NCI-H2227 treated with DMSO at 0.1 percent for 48 hours (cell line): ENCODE data around the gene ACTA2.

Experiments used
- DNase-seq: peaks from one replicate; lab custom pipeline; 2025; lab: John Stamatoyannopoulos, UW

ACTA2 gene

DNA sequence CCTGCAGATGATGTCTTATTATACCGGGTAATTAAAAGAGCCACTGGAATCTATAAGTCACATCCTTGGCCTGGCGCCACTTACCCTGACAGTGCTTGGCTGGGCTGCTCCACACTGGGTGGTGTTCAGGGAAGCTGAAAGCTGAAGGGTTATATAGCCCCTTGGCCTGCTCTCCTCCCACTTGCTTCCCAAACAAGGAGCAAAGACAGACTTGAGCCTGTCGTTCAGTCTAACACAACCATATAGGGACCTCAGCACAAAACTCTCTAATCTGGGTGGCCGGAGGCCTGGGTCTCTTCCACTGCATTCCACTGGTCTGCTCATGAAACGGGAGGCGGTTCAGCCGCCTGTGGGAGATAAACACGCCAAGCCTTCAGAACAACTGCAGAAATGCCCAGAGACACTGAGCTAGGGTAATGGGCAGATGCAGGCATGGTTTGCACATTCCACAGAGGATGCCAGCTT, at the start of gene ACTA2:
ACTA2 (minus strand) TSS at position 127 of the 465 bp plus-strand sequence. CDS start 3,843 bp downstream, outside the sequence.
- DNase-seq = no peak

DNA sequence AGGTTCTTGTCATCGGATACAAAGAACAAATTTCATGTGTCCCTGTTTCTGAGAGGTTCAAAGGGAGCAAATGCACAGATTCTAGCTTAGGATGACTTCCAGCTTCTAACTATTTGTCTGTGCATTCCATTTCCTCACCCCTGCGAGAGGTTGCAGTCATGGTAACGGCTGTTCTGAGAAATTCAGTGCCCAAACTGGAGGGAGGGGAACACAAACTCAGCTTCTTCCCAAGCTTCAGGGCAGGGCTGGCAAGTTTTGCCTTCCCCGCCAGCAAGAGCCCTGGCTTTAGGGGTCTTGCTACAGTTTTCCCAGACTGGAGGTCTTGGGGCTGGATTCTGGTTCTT, 49.1 kb upstream of the ACTA2 start:
- no peak for DNase-seq

DNA sequence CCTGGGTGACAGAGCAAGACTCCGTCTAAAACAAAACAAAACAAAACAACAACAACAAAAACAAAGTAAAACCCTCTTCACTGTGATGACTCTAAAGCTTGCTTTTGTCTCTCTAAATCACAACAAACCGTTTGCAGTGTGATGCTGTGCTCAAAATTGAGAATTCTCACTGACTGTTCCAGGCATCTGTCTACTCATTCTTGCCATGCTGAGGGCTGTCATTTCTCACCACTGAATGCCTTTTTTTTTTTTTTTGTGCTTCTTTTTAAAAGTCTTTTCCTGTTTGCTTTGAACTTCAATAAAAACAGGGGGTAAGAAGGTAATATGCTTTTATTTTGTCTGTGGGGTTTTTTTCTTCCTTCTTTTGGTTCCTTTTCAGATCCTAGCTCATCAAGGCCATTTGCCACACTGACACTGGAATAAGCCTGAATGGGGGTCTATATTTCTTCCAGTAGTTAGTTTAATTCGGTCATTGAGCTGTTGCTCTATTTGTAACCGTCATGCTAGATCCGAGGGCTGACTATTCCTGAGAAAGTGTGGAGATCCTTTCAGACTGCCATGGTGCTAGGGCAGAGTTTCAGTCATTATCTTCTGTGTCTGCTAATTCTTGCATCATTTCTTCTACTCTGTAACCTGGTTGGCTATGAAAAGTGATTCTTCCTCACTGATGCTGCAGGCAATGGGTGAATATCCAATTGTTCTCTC, 48.6 kb upstream of the ACTA2 start:
- DNase-seq = no peak

DNA sequence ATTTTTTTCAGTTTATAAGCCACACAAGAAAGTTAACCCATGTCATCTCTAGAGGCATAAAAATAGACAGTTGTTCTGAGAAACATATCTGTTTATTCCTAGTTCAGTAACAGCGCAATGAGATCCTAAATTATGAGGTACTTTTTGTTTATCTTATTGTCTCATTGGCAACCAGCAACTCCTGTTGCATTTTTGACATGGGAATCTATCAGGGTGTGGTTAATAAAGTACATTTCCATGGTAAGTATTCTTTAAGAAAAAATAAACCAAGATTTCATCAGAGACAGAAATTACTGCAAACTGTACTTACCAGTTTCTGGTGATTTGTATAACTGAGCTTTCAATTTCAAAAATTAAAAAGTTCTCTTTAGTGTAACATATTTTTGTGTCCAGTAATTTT, 47.1 kb upstream of the ACTA2 start:
- DNase-seq = no peak

DNA sequence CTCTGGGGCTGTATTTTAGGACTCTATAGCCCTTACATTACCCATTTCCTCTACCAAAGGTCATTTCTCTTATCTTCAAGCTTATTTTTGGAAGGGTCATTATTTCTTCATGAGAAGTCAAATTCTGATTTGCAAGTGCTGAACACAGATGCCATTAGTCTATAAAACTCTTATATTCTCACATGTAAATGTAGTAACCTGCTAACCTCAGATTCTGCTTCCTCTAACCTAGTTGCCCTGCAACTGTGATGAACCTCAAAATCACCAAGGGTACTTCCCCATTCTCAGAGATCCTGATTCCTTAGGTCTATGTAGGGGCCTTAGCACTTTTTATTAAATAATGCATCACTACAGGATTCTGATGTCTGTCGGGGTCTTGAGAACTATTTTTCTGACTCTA, 44.4 kb upstream of the ACTA2 start:
- DNase-seq = no peak

DNA sequence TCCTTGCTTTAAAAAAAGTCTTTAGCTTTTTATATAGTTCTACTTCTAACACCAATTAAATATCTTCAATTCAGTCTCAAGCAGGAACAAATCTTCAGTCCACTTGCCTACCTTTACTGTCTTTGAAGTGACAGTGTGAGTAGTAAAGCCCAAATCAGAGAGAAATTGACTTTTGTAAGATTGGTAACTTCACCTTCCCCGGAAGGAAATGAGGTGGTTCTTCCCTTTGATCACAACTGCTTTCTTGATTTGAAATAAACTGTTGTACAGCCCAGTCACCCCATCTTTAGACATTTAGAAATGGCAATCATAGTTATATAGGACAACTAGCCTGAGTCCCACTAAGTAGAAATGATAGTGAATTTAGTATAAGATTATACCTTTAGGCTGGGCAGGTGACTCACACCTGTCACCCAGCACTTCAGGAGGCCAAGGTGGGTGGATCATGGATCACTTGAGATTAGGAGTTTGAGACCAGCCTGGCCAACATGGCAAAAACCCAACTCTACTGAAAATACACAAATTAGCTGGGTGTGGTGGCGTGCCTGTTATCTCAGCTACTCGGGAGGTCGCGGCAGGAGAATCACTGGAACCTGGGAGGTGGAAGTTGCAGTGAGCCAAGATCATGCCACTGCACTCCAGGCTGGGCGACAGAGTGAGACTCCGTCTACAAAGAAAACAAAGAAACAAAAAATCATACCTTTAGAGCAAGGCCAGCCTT, 42.7 kb upstream of the ACTA2 start:
- no peak for DNase-seq

DNA sequence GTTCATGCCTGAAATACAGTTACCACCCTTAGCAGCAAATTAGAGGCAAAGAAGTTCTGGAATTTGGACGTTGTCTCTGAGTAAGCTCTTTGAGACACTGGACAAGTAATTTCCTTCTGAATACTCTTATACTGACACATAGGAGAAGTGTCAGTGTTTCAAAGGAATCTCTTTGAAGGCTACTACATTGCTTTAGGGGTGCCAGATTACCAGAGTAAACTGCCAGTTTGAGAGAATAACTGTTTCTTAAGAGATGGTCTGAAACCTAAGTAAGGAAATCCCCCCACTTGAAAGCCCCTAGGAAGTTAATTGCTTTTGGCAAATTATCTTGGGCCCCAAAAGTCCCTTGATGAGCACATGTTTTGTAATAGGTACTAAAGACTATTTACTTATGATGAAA, 41.4 kb upstream of the ACTA2 start:
- no peak for DNase-seq

DNA sequence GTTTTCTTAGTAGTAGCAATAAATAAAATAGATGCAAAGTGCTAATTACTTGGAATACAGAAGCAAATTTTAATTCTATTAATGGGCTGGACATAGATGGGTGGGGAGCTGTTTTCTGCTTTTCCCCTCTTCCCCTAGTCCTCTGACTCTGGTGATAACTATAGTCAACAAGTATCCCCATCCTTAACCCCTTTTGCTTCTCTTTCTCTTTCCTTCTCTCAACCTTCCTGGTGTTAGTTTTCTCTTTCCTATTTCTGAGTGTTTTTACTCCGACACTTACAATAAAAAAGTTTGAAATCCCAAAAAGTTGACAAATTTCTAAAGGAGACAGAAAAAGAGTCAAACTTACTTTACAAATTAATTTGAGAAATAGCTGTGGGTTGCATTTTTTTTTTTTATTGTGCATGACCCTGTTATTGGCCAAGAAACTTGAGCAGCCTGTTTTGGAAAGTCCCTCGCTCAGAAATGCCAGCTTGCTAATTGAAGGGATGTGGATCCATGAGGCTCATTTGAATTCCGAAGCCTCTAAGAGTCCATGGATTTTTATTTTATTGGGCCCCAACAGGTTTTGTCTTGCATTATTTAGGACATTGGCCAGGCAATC, 40.5 kb upstream of the ACTA2 start:
- DNase-seq = no peak

DNA sequence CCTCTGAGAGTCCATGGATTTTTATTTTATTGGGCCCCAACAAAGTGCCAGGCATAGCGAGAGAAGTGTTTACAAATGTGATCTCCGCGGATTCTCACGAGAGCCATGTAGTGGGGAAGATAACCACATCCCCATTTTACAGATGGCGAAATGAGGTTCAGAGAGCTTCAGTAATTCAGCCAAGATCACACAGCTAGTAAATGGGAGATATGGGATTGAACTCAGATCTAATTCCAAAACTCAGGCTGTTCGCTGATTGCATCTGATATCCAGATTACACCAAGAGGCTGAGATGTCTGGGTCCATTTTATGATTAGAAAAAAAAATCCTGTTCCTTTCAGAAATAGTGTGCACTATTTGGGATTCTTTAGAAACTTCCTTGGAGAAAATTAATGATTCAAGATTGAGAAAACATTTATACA, 39.3 kb upstream of the ACTA2 start:
- DNase-seq = no peak

DNA sequence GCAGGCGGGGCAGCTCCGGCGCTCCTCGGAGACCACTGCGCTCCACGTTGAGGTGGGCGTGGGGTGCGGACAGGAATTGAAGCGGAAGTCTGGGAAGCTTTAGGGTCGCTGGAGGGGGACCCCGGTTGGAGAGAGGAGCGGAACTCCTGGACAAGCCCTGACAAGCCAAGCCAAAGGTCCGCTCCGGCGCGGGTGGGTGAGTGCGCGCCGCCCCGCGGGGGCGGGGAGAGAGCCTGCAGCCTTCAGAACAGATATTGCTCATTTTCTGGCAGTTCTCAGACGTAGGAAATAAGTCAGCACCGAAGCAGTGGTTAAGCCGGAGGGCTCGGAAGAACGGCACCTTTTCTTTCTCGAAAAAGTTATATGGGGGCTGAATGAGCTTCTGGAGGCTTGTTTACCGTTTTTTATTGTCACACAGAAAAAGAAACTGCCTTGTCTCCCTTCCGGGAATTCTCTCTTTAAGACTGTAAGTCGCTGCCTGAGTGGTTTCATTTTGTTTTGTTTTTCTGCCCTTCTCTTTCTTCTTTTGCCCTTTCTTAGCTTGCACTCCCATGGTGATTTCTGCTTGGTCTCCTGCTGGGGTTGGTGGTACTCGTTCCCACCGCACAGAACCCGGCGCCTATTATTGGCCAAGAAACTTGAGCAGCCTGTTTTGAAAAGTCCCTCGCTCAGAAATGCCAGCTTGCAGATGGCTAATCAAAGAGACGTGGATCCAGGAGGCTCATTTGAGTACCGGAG, 38.8 kb upstream of the ACTA2 start:
- DNase-seq = no peak

DNA sequence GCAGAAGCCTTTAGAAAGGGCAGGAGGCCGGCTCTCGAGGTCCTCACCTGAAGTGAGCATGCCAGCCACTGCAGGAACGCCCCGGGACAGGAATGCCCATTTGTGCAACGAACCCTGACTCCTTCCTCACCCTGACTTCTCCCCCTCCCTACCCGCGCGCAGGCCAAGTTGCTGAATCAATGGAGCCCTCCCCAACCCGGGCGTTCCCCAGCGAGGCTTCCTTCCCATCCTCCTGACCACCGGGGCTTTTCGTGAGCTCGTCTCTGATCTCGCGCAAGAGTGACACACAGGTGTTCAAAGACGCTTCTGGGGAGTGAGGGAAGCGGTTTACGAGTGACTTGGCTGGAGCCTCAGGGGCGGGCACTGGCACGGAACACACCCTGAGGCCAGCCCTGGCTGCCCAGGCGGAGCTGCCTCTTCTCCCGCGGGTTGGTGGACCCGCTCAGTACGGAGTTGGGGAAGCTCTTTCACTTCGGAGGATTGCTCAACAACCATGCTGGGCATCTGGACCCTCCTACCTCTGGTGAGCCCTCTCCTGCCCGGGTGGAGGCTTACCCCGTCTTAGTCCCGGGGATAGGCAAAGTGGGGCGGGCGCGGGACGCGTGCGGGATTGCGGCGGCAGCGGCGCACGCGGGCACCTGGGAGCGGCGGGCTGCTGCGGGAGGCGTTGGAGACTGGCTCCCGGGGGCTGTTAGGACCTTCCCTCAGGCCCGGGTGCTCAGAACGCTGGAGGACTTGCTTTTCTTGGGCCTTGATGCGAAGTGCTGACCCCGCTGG, 38.0 kb upstream of the ACTA2 start, which contains the start of gene FAS:
FAS (plus strand) TSS at position 415 of the 777 bp plus-strand sequence; CDS start at position 494, 79 bp downstream.
- DNase-seq = no peak

DNA sequence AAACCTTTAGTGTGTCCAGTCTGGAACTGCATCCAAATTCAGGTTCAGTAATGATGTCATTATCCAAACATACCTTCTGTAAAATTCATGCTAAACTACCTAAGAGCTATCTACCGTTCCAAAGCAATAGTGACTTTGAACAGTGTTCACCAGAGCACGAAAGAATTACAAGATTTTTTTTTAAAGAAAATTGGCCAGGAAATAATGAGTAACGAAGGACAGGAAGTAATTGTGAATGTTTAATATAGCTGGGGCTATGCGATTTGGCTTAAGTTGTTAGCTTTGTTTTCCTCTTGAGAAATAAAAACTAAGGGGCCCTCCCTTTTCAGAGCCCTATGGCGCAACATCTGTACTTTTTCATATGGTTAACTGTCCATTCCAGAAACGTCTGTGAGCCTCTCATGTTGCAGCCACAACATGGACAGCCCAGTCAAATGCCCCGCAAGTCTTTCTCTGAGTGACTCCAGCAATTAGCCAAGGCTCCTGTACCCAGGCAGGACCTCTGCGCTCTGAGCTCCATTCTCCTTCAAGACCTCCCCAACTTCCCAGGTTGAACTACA, 37.3 kb upstream of the ACTA2 start:
- DNase-seq = no peak

DNA sequence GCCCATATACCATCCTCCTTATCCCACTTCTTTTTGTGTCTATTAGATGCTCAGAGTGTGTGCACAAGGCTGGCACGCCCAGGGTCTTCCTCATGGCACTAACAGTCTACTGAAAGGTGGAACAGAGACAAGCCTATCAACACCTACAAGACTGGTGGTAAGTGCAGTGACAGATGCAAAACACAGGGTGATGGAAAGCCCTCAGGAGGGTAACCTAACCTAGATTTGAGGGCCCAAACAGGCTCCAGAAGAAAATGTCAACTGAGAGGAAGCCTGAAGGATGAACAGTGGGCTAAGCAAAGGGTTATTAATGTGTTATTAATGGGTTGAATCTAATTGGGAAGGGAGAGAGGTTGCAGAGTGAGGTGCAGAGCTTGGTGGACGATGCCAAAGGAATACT, 36.9 kb upstream of the ACTA2 start:
- no peak for DNase-seq

DNA sequence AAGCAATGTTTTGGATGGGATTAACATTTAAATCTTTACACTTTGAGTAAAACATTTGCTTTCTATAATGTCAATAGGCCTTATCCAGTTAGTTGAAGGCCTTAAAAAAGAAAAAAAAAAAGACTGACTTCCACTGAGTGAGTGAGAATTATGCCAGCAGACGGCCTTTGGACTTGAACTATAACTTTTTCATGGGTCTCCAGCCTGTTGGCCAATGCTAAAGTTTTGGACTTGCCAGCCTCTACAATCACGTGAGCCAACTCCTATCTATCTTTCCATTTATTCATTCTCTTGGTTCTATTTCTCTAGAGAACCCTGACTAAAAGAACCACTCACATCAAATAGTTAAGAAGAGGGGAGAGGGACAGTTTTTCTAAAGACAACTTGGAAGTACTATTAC, 35.3 kb upstream of the ACTA2 start:
- DNase-seq = no peak

DNA sequence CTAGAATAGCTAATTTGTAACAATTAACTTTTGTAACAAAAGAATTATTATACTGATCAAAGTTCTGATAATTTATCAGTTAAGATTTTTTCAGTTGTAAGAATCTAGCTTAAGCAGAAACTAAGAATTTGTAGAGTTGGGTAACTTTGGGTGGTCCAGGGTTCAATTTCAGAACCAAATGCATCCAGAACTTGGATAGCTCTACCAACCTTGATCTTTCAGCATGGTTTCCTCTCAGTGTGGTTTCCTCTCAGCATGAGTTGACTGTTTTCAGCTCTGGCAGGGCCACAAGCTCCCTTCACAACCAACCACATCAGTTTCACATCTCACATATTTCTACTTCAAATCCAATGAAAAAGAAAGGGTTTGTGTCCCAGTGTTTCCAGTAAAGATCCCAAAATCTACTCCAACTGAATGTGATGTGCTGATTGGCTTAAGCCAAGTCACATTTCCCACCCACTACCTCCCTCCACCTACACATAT, 34.7 kb upstream of the ACTA2 start:
- no peak for DNase-seq

DNA sequence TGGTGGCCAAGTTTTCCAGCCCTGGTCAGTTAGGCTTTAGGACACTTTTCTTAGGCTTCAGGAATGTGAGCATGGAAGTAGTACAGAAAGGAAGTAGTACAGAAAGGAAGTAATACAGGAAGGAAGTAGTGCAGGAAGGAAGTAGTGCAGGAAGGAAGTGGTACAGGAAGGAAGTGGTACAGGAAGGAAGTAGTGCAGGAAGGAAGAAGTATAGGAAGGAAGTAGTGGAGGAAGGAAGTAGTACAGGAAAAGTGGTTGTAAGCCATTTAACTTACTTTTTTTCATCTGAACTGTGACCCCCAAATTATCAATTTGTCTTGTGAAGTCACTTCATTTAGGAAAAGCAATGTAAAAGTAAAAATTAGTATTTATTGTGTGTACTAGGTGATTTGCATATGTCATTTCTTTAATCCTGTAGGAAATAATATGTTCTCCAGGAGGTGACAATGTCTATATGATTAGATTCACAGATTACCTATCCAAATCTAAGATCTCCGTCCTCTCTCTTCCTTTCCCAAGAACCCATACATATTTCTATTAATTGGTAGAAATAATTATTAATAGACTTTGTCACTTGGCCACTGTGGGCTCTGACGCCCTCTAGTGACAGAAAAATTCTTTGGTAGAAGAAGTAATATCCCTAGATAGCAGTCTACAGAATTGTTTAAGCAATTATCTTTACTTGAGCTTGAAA, 34.1 kb upstream of the ACTA2 start:
- no peak for DNase-seq

DNA sequence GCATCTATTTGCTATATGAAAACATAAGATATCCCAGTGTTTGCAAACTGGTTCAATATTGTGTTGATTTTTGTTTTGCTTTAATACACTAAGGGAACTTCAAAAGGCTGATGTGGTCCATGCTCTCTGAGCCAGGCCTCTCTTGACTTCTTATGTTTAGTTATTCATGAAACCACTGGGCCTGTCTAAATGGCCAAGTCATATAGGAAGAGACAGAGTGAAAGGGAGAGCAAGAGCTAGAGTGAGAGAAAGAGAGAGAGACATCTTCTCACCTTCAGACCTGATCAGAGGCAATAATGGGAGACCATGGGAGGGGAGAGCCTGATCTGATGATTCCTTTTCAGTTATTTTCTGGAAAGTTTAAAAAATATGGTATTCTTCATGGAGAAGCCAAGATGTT, 32.0 kb upstream of the ACTA2 start:
- no peak for DNase-seq

DNA sequence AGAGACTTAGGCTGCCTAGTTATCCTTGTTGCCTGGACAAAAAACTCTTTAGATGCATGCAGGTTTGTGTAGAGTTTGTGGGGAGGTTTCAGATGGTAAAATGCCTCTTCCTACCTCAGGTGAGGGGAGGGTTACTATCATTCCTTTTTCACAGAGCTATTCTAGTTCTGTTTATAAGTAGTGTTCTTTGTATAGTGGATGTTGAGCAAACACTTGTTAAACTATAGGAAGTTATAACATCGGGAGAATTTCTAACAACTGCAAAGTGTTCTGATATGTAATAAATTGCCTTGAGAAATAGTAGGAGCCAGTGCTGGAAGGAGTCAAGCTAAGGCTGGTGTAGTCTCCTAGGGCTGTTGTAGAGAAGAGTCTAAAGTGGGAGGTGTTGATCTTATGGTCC, 31.4 kb upstream of the ACTA2 start:
- no peak for DNase-seq

DNA sequence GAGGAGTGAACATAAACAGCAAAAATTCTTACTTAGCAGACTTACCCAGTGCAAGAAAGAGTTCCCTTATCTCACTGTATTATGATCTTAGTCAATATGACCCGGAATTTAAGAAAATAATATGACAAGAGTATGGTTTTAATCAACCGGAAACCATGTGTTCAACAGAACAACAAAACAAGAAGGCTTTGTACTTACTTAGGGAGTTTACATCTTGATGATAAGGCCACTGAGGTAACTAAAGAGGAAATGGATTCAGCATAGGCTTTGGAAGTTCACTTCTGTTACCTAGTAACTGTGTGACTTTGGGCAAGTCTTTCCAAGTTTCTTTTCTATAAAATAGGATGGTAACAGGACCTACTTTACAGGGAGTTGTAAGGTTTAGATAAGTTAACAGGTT, 30.6 kb upstream of the ACTA2 start:
- no peak for DNase-seq

DNA sequence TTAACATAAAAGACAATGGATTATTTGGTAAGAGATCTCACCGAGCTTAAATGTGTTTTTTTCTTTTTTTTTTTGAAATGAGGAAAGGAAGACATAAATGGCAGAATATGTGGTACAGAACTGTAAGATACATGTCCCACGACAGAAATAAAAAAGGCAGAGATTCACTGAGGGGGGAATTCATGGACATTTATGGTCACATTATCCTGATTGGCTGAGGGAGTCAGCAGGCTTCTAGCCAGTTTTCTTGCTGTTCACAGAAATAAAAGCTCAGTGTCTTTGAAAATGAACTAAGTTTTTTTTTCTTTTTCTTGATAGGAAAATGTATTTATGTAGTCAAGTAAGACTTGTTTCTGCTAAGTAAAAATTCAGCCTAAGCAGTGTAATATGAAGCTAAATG, 29.8 kb upstream of the ACTA2 start:
- DNase-seq = no peak

DNA sequence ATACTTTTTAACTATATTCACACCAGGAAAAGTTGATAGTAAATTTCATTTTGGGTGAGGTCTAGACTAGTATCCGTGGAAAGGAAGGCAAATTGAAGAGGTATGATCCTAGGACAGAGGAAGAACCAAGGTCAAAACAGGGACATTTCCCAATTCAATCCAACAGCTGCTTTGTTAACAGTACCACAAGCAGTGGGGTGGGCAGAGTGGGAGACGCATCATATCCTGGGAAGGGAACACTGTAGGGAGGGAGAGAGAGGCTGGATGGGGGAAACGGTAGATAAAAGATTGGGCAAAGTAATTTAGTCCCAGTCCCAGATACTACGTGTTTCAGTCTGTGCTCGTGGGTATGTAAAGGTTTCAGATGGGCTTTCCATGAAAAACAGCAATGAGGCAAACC, 28.9 kb upstream of the ACTA2 start:
- no peak for DNase-seq
